GM21825 (cell line): ENCODE data around the gene GLRA1.

ENCODE experiments used
- ATAC-seq: cut with Tn5 transposase; IDR thresholded peaks from one replicate; pipeline ENCODE4 v1.9.1; 2021; ENCODE audit warnings: mild to moderate bottlenecking, moderate library complexity; ENCODE audit not compliant: unreplicated experiment

GLRA1 gene

GRCh38 chr5:151780348-151780747 is 144.3 kb downstream of the GLRA1 start:
- no peak for ATAC-seq

GRCh38 chr5:151779531-151780125 is 145.0 kb downstream of the GLRA1 start:
- no peak for ATAC-seq

GRCh38 chr5:151775025-151775606 is 149.5 kb downstream of the GLRA1 start:
- ATAC-seq = no peak

GRCh38 chr5:151773951-151774350 is 150.7 kb downstream of the GLRA1 start:
- no peak for ATAC-seq

- no peak for ATAC-seq
These were observed 151.6 kb downstream of the GLRA1 start for GRCh38 chr5:151772846-151773561.
